Left ventricle myocardium inferior (tissue), 1 donor: ENCODE results near the gene FKBP8. TPM values are rescaled to one million over a fixed set of nuclear protein-coding genes. Genes with fewer than 3 reads are reported as not detected.

ENCODE experiments used
- DNase-seq: peaks from one replicate; pipeline ENCODE4 v3.0.0-alpha.2; 2020
- H3K27ac ChIP-seq: fragments of 200-600 bp; replicated peaks from 2 replicates; pipeline ENCODE4 v1.8.0; 2021
- H3K27me3 ChIP-seq: fragments of 200-600 bp; 2 replicates; pipeline ENCODE4 v1.8.0; 2021; ENCODE audit warnings: low read depth
- H3K36me3 ChIP-seq: fragments of 200-600 bp; 2 replicates; pipeline ENCODE4 v1.8.0; 2021
- H3K4me1 ChIP-seq: fragments of 200-600 bp; 2 replicates; pipeline ENCODE4 v1.8.0; 2021
- H3K4me3 ChIP-seq: fragments of 200-600 bp; 2 replicates; pipeline ENCODE4 v1.8.0; 2021; ENCODE audit warnings: mild to moderate bottlenecking, moderate library complexity
- H3K9me3 ChIP-seq: fragments of 200-600 bp; replicated peaks from 2 replicates; pipeline ENCODE4 v1.8.0; 2021
- intact Hi-C: fragments of 100-400 bp; cut with micrococcal nuclease; formaldehyde crosslinking; loops from one replicate; pipeline ENCODE4 v1.11.0; 2022
- total RNA-seq: library from RNA; stranded (reverse); fragmentation: NEBNext Ultra II Directional; extraction: Animal tissue kit (Norgen Biotek cat#: 25700); gene quantifications from one replicate; pipeline ENCODE4 v1.2.1, GENCODE V29; 2021
- TF ChIP-seq, protein P1 (sequence below): fragments of 200-600 bp; IDR thresholded peaks from 2 replicates; pipeline ENCODE4 v1.8.0; 2021; ENCODE audit warnings: antibody characterized with exemption, mild to moderate bottlenecking, borderline replicate concordance
- donor health status: DM: no; HTN: yes; CAD: no; lungs with severe emphysema.

FKBP8 gene
- total RNA-seq, 1 donor from 2014 or later: 153 TPM

DNA sequence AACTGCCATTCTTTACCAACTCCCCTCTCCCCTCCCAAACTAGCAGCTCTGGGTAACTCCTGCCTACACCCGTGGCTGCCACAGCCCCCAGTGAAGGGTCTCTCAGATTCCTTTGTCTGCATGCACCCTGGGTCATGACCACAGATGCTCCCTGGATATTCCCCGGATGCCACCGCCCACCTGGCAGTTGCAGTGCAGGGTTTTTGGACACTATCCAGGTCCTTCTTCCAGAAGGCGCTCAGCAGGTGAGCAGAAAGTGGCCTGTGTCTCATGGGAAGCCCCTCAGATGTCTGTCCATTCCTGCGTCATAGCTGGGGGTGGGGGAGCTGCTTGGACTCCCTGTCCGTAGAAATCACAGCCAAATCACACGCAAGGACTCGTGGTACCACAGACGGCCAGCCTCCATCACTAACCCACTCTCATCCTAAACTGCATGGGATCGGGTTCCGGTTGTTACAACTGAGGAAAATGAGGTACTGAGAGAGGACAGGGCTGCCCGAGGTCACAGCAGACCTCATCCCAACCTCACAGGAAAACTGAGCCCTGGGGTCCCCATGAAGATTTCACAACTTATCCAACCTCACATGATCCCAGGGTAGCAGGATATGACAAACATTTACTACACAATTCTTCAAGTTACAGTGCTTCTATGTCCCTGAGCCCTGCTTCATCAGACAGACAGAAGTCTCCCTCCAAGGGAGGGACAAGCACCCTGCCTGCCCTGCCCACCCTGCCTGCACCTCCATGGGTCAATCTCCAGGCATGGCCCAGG lies 60.1 kb downstream of the FKBP8 start:
- no peak overlapping the region for H3K4me3 ChIP-seq
- H3K27ac ChIP-seq: no peak overlapping the region
- H3K9me3 ChIP-seq: no peaks in the 10 kb centered on the region
- intact Hi-C loops: no loop called here
- TF ChIP-seq, protein P1, sequence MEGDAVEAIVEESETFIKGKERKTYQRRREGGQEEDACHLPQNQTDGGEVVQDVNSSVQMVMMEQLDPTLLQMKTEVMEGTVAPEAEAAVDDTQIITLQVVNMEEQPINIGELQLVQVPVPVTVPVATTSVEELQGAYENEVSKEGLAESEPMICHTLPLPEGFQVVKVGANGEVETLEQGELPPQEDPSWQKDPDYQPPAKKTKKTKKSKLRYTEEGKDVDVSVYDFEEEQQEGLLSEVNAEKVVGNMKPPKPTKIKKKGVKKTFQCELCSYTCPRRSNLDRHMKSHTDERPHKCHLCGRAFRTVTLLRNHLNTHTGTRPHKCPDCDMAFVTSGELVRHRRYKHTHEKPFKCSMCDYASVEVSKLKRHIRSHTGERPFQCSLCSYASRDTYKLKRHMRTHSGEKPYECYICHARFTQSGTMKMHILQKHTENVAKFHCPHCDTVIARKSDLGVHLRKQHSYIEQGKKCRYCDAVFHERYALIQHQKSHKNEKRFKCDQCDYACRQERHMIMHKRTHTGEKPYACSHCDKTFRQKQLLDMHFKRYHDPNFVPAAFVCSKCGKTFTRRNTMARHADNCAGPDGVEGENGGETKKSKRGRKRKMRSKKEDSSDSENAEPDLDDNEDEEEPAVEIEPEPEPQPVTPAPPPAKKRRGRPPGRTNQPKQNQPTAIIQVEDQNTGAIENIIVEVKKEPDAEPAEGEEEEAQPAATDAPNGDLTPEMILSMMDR: no peak
- DNase-seq: no peak
- no peaks in the 10 kb centered on the region for H3K36me3 ChIP-seq
- peaks cover 83% of the 10 kb centered on the region for H3K4me1 ChIP-seq
- H3K27me3 ChIP-seq: no peaks in the 10 kb centered on the region

Other genes starting within 250 kb of the FKBP8 start
- gene LSM4, start 220.5 kb downstream of the FKBP8 start, total RNA-seq: 94.8 TPM
- 38.8 TPM for gene PGPEP1, start 203.0 kb downstream of the FKBP8 start, total RNA-seq
- gene GDF15, start 157.4 kb downstream of the FKBP8 start, total RNA-seq: 0.33 TPM
- 2.4 TPM for gene LRRC25, start 146.0 kb downstream of the FKBP8 start, total RNA-seq
- gene SSBP4, start 124.2 kb downstream of the FKBP8 start, total RNA-seq: 30.8 TPM
- 24.1 TPM for gene ISYNA1, start 105.4 kb downstream of the FKBP8 start, total RNA-seq
- gene ELL, start 21.5 kb downstream of the FKBP8 start, total RNA-seq: 7.9 TPM
- 52.0 TPM for gene KXD1, start 14.3 kb upstream of the FKBP8 start, total RNA-seq
- gene UBA52, start 28.3 kb upstream of the FKBP8 start, total RNA-seq: 643 TPM
- gene REX1BD, start 45.2 kb upstream of the FKBP8 start, total RNA-seq: 76.6 TPM
- gene CRLF1, start 63.2 kb upstream of the FKBP8 start, total RNA-seq: 20.0 TPM
- 1.5 TPM for gene TMEM59L, start 69.3 kb upstream of the FKBP8 start, total RNA-seq
- gene KLHL26, start 93.5 kb upstream of the FKBP8 start, total RNA-seq: 6.2 TPM
- 9.7 TPM for gene CRTC1, start 140.1 kb upstream of the FKBP8 start, total RNA-seq
- 1.2 TPM for gene COMP, start 247.7 kb upstream of the FKBP8 start, total RNA-seq